IMR-90 (cell line): ENCODE data around the gene EIF2A. TPM values are rescaled to one million over a fixed set of nuclear protein-coding genes. Genes with fewer than 3 reads are reported as not detected.

ENCODE experiments used
- ATAC-seq: fragments of 200-7000 bp; cut with Tn5 transposase; 2 replicates; pipeline ENCODE4 v1.9.1; 2020; ENCODE audit warnings: low read depth, mild to moderate bottlenecking, moderate library complexity
- BruUV-seq: library from RNA; stranded (reverse); fragments of 400-500 nt; replicated peaks from 2 replicates; lab custom pipeline; 2021; lab: Mats Ljungman, UMichigan
- CTCF ChIA-PET: fragments of 300-600 bp; formaldehyde crosslinking; extraction: SDS; loops from one replicate; lab custom pipeline; 2021; ENCODE audit warnings: antibody characterized with exemption; lab: Yijun Ruan, JAX
- POLR2A ChIA-PET: fragments of 300-600 bp; sonication (Branson Sonifier 250); formaldehyde crosslinking; loops from one replicate; lab custom pipeline; 2022; ENCODE audit warnings: antibody characterized with exemption; ENCODE audit not compliant: unreplicated experiment; lab: Charles Lee
- DNase-seq: peaks from one replicate; pipeline ENCODE4 v3.0.0; 2013
- H2AFZ ChIP-seq: replicated peaks from 2 replicates; pipeline ENCODE3; 2013; ENCODE audit warnings: low read length, mild to moderate bottlenecking; ENCODE audit not compliant: poor library complexity
- H2AK5ac ChIP-seq: 2 replicates; pipeline ENCODE4 v1.6.1; 2013; ENCODE audit warnings: low read depth, low read length, inconsistent platforms
- H2AK9ac ChIP-seq: replicated peaks from 2 replicates; pipeline ENCODE3; 2013; ENCODE audit warnings: mild to moderate bottlenecking, low read depth, low read length, moderate library complexity; ENCODE audit not compliant: poor library complexity
- H2BK120ac ChIP-seq: 2 replicates; pipeline ENCODE4 v1.6.1; 2013; ENCODE audit warnings: low read depth, low read length, inconsistent platforms
- H2BK15ac ChIP-seq: 3 replicates; pipeline ENCODE4 v1.6.1; 2013; ENCODE audit warnings: low read depth, low read length, inconsistent platforms
- H2BK20ac ChIP-seq: 2 replicates; pipeline ENCODE4 v1.6.1; 2013; ENCODE audit warnings: low read depth, mild to moderate bottlenecking, inconsistent platforms, low read length, moderate library complexity
- H2BK5ac ChIP-seq: 2 replicates; pipeline ENCODE4 v1.6.1; 2013; ENCODE audit warnings: mild to moderate bottlenecking, low read depth, low read length, inconsistent platforms; ENCODE audit not compliant: poor library complexity, severe bottlenecking
- H3K14ac ChIP-seq: replicated peaks from 2 replicates; pipeline ENCODE4 v1.6.1; 2013; ENCODE audit warnings: low read depth, low read length, inconsistent platforms
- H3K18ac ChIP-seq: 2 replicates; pipeline ENCODE4 v1.6.1; 2013; ENCODE audit warnings: low read depth, low read length, control low read depth
- H3K23ac ChIP-seq: 2 replicates; pipeline ENCODE4 v1.6.1; 2013; ENCODE audit warnings: low read depth, low read length, inconsistent platforms
- H3K27ac ChIP-seq: 2 replicates; pipeline ENCODE4 v1.5.1; 2013; ENCODE audit warnings: mild to moderate bottlenecking, control low read depth, low read length; ENCODE audit not compliant: insufficient read depth
- H3K27me3 ChIP-seq: 2 replicates; pipeline ENCODE4 v1.6.1; 2013; ENCODE audit warnings: low read length; ENCODE audit not compliant: control insufficient read depth, insufficient read depth
- H3K36me3 ChIP-seq: 2 replicates; pipeline ENCODE4 v1.6.1; 2013; ENCODE audit warnings: low read length, mixed read lengths; ENCODE audit not compliant: control insufficient read depth, insufficient read depth
- H3K4ac ChIP-seq: 2 replicates; pipeline ENCODE4 v1.6.1; 2013; ENCODE audit warnings: low read depth, low read length, inconsistent platforms
- H3K4me1 ChIP-seq: 2 replicates; pipeline ENCODE4 v1.6.1; 2013; ENCODE audit warnings: low read length, mixed read lengths; ENCODE audit not compliant: control insufficient read depth, insufficient read depth
- H3K4me2 ChIP-seq: 2 replicates; pipeline ENCODE4 v1.6.1; 2013; ENCODE audit warnings: low read depth, mild to moderate bottlenecking, control low read depth, low read length, moderate library complexity
- H3K4me3 ChIP-seq: 2 replicates; pipeline ENCODE4 v1.5.1; 2013; ENCODE audit warnings: low read depth, mild to moderate bottlenecking, control low read depth, low read length, moderate library complexity; ENCODE audit not compliant: insufficient read depth
- H3K56ac ChIP-seq: 2 replicates; pipeline ENCODE4 v1.6.1; 2013; ENCODE audit warnings: low read length, inconsistent platforms; ENCODE audit not compliant: insufficient read depth; ENCODE audit errors: extremely low read depth
- H3K79me1 ChIP-seq, 2 experiments: 2 replicates each; pipeline ENCODE4 v1.6.1; 2013; ENCODE audit warnings: low read length in 2 of 2, inconsistent platforms in 1 of 2, low read depth in 1 of 2
- H3K9ac ChIP-seq: 2 replicates; pipeline ENCODE4 v1.6.1; 2013; ENCODE audit warnings: low read depth, low read length, control low read depth
- H3K9me1 ChIP-seq: 2 replicates; pipeline ENCODE4 v1.6.1; 2013; ENCODE audit warnings: low read length, inconsistent platforms; ENCODE audit not compliant: insufficient read depth
- H3K9me3 ChIP-seq: 2 replicates; pipeline ENCODE4 v1.6.1; 2013; ENCODE audit warnings: low read length; ENCODE audit not compliant: control insufficient read depth, insufficient read depth
- H4K20me1 ChIP-seq: 2 replicates; pipeline ENCODE4 v1.6.1; 2013; ENCODE audit warnings: low read length, inconsistent platforms; ENCODE audit not compliant: insufficient read depth
- H4K5ac ChIP-seq: 2 replicates; pipeline ENCODE4 v1.6.1; 2013; ENCODE audit warnings: mild to moderate bottlenecking, low read depth, low read length, control low read depth
- H4K8ac ChIP-seq, 2 experiments: 2 replicates each; pipeline ENCODE4 v1.6.1; 2013; ENCODE audit warnings: low read depth in 2 of 2, low read length in 2 of 2, control low read depth in 1 of 2, inconsistent platforms in 1 of 2
- H4K91ac ChIP-seq: 2 replicates; pipeline ENCODE4 v1.6.1; 2013; ENCODE audit warnings: low read depth, low read length, inconsistent platforms; ENCODE audit not compliant: insufficient read depth
- BHLHE40 ChIP-seq: fragments of 150-350 bp; IDR thresholded peaks from 2 replicates; pipeline ENCODE4 v1.6.1; 2016; ENCODE audit warnings: mild to moderate bottlenecking, low read depth, low read length
- CEBPB ChIP-seq: IDR thresholded peaks from 2 replicates; pipeline ENCODE4 v1.6.1; 2012; ENCODE audit warnings: low read depth, low read length, improper control_type of control experiment
- CHD1 ChIP-seq: IDR thresholded peaks from 2 replicates; pipeline ENCODE4 v1.6.1; 2012; ENCODE audit warnings: low read depth, low read length, improper control_type of control experiment
- FOS ChIP-seq: fragments of 150-350 bp; IDR thresholded peaks from 2 replicates; pipeline ENCODE4 v1.6.1; 2016; ENCODE audit warnings: low read depth, low read length
- MAFK ChIP-seq: IDR thresholded peaks from 2 replicates; pipeline ENCODE4 v1.6.1; 2012; ENCODE audit warnings: low read depth, low read length, improper control_type of control experiment
- MAZ ChIP-seq: IDR thresholded peaks from 2 replicates; pipeline ENCODE4 v1.6.1; 2012; ENCODE audit warnings: low read depth, mild to moderate bottlenecking, low read length, improper control_type of control experiment, moderate library complexity, borderline replicate concordance
- MXI1 ChIP-seq: IDR thresholded peaks from 2 replicates; pipeline ENCODE4 v1.6.1; 2012; ENCODE audit warnings: low read depth, mild to moderate bottlenecking, low read length, moderate library complexity, borderline replicate concordance
- NFE2L2 ChIP-seq: fragments of 150-350 bp; IDR thresholded peaks from 2 replicates; pipeline ENCODE4 v1.6.1; 2016; ENCODE audit warnings: low read depth, mild to moderate bottlenecking, low read length
- POLR2A ChIP-seq: IDR thresholded peaks from 2 replicates; pipeline ENCODE4 v1.6.1; 2012; ENCODE audit warnings: mild to moderate bottlenecking, low read depth, low read length
- RAD21 ChIP-seq: IDR thresholded peaks from 2 replicates; pipeline ENCODE4 v1.6.1; 2012; ENCODE audit warnings: low read length, improper control_type of control experiment
- RCOR1 ChIP-seq: IDR thresholded peaks from 2 replicates; pipeline ENCODE4 v1.6.1; 2012; ENCODE audit warnings: mild to moderate bottlenecking, low read length, improper control_type of control experiment; ENCODE audit not compliant: insufficient replicate concordance
- RFX5 ChIP-seq: IDR thresholded peaks from 2 replicates; pipeline ENCODE4 v1.8.0; 2012; ENCODE audit warnings: low read depth, mild to moderate bottlenecking, low read length, moderate library complexity
- SMC3 ChIP-seq: fragments of 150-350 bp; IDR thresholded peaks from 2 replicates; pipeline ENCODE4 v1.6.1; 2016; ENCODE audit warnings: low read depth, mild to moderate bottlenecking, antibody characterized with exemption, low read length, moderate library complexity
- WGBS, 2 experiments: methylation state at CpG; one replicate each; pipeline versions ENCODE4 v1.1.5 to v1.1.7; 2013; ENCODE audit warnings: missing lambda C conversion rate in 2 of 2; ENCODE audit not compliant: insufficient read length in 1 of 2; ENCODE audit errors: extremely low coverage in 2 of 2; 5-methylcytosine and 5-hydroxymethylcytosine counted together
- dilution Hi-C: fragments of 300-500 bp; cut with HindIII; formaldehyde crosslinking; loops from one replicate; pipeline ENCODE4 v1.14.3; 2018; ENCODE audit warnings: low sequenced_read_pairs; ENCODE audit not compliant: unreplicated experiment
- in situ Hi-C: fragments of 300-500 bp; cut with MboI; formaldehyde crosslinking; loops from 3 replicates; pipeline ENCODE4 v1.14.3; 2019; ENCODE audit warnings: low sequenced_read_pairs, inconsistent platforms, mixed read lengths
- intact Hi-C: fragments of 100-400 bp; cut with micrococcal nuclease; formaldehyde crosslinking; loops from 2 replicates; pipeline ENCODE4 v1.10.0; 2022
- polyA plus RNA-seq, 3 experiments: library from polyadenylated mRNA; depleted of rRNA; stranded (reverse); fragments of >200 nt; gene quantifications; 2 replicates each; pipeline ENCODE4 v1.2.3, GENCODE V29; 2012; ENCODE audit warnings: low replicate concordance in 1 of 3
- total RNA-seq: library from RNA; depleted of rRNA; stranded (reverse); fragments of >200 nt; gene quantifications from 2 replicates; pipeline ENCODE4 v1.2.3, GENCODE V29; 2012
- TF ChIP-seq, protein P1 (sequence below): fragments of 150-350 bp; IDR thresholded peaks from 2 replicates; pipeline ENCODE4 v1.6.1; 2017; ENCODE audit warnings: mild to moderate bottlenecking, antibody characterized with exemption, low read length, low read depth
- TF ChIP-seq, protein P2 (sequence below): conservative IDR thresholded peaks from 2 replicates; pipeline ENCODE4 v1.5.1; 2012; ENCODE audit warnings: mild to moderate bottlenecking, low read depth, low read length, improper control_type of control experiment
- TF ChIP-seq, protein P3 (sequence below): fragments of 150-350 bp; IDR thresholded peaks from 2 replicates; pipeline ENCODE4 v1.6.1; 2016; ENCODE audit warnings: low read depth, mild to moderate bottlenecking, low read length, moderate library complexity, borderline replicate concordance

Gene EIF2A
- total and polyA plus RNA-seq, 2 of the 4 experiments (the other 2 are of a cell fraction), result 61.2 to 166 TPM

DNA sequence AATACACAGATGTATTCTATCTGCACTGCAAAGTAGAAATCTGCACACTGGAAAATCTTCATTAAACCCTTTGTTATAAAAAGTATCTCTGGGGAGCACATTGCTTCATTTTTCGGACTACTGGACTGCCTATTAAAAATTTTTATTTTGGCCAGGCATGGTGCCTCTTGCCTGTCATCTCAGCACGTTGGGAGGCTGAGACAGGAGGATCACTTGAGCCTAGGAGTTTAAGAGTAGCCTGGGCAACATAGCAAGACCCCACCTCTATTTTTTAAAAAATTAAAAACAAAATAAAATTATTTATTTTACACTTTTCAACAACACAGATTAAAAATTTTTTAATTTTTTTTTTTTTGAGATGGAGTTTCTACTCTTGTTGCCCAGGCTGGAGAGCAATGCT lies 6.3 kb upstream of the EIF2A start:
- BruUV-seq, result no TSS peak
- no peak overlapping the region for H4K8ac ChIP-seq
- TF ChIP-seq BHLHE40 (no peak), RAD21 (no peak), SMC3 (no peak), CEBPB (no peak), NFE2L2 (no peak), RCOR1 (no peak), FOS (no peak), CHD1 (no peak), POLR2A (no peak), RFX5 (no peak), MXI1 (no peak), MAFK (no peak), MAZ (no peak)
- TF ChIP-seq, protein P1, sequence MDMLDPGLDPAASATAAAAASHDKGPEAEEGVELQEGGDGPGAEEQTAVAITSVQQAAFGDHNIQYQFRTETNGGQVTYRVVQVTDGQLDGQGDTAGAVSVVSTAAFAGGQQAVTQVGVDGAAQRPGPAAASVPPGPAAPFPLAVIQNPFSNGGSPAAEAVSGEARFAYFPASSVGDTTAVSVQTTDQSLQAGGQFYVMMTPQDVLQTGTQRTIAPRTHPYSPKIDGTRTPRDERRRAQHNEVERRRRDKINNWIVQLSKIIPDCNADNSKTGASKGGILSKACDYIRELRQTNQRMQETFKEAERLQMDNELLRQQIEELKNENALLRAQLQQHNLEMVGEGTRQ, result no peak
- TF ChIP-seq, protein P2, sequence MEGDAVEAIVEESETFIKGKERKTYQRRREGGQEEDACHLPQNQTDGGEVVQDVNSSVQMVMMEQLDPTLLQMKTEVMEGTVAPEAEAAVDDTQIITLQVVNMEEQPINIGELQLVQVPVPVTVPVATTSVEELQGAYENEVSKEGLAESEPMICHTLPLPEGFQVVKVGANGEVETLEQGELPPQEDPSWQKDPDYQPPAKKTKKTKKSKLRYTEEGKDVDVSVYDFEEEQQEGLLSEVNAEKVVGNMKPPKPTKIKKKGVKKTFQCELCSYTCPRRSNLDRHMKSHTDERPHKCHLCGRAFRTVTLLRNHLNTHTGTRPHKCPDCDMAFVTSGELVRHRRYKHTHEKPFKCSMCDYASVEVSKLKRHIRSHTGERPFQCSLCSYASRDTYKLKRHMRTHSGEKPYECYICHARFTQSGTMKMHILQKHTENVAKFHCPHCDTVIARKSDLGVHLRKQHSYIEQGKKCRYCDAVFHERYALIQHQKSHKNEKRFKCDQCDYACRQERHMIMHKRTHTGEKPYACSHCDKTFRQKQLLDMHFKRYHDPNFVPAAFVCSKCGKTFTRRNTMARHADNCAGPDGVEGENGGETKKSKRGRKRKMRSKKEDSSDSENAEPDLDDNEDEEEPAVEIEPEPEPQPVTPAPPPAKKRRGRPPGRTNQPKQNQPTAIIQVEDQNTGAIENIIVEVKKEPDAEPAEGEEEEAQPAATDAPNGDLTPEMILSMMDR, result no peak
- TF ChIP-seq, protein P3, sequence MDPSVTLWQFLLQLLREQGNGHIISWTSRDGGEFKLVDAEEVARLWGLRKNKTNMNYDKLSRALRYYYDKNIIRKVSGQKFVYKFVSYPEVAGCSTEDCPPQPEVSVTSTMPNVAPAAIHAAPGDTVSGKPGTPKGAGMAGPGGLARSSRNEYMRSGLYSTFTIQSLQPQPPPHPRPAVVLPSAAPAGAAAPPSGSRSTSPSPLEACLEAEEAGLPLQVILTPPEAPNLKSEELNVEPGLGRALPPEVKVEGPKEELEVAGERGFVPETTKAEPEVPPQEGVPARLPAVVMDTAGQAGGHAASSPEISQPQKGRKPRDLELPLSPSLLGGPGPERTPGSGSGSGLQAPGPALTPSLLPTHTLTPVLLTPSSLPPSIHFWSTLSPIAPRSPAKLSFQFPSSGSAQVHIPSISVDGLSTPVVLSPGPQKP, result no peak
- POLR2A ChIA-PET, result no interaction called here
- H3K9me3 ChIP-seq, result no peaks in the 10 kb centered on the region
- H3K18ac ChIP-seq, result no peak overlapping the region
- H2BK15ac ChIP-seq, result no peak overlapping the region
- ATAC-seq (no peak), DNase-seq (no peak)
- H3K79me1 ChIP-seq, result peaks cover 8 to 33% of the 10 kb centered on the region in 2 experiments; a peak in 3 of 4 replicates
- no peak overlapping the region for H4K91ac ChIP-seq
- no peak overlapping the region for H2AFZ ChIP-seq
- H2BK120ac ChIP-seq, result no peak overlapping the region
- H2BK20ac ChIP-seq, result no peak overlapping the region
- H4K20me1 ChIP-seq, result peaks cover 29% of the 10 kb centered on the region; the same call in 1 of the 2 replicates
- no peak overlapping the region for H3K4ac ChIP-seq
- H3K23ac ChIP-seq, result no peak overlapping the region
- H3K36me3 ChIP-seq, result no peaks in the 10 kb centered on the region
- no peak overlapping the region for H3K27ac ChIP-seq
- H3K4me1 ChIP-seq, result peaks cover under 1% of the 10 kb centered on the region; the same call in 1 of the 2 replicates
- no peak overlapping the region for H2AK9ac ChIP-seq
- in situ Hi-C loops (no loop called here), dilution Hi-C loops (no loop called here), intact Hi-C loops (no loop called here)
- no peak overlapping the region for H2BK5ac ChIP-seq
- H3K14ac ChIP-seq, result no peak overlapping the region
- CTCF ChIA-PET, result interaction anchor here (0.6 to 0.7 kb wide), 2 partner anchors 189 to 226 kb away, joined by 3 to 4 read pairs; no protein-coding TSS in a partner anchor
- no peak overlapping the region for H3K56ac ChIP-seq
- H3K9ac ChIP-seq, result no peak overlapping the region
- no peaks in the 10 kb centered on the region for H3K27me3 ChIP-seq
- WGBS, 2 experiments, result no CpG with 5 or more reads among the region's 2 CpGs
- no peak overlapping the region for H4K5ac ChIP-seq
- no peak overlapping the region for H2AK5ac ChIP-seq
- 0 out of 2 replicates have a peak, but pooled peaks cover 2% of the 10 kb centered on the region for H3K9me1 ChIP-seq
- H3K4me2 ChIP-seq, result no peak overlapping the region
- H3K4me3 ChIP-seq, result no peak overlapping the region
